Esophagus (tissue), 2 donors: ENCODE measurements around the gene HOXA5. TPM values are rescaled to one million over a fixed set of nuclear protein-coding genes. Genes with fewer than 3 reads are reported as not detected.
A peak's percentile ranks its signal among the peaks of the same experiment; 100 is the strongest.

Experiments used
- H3K27ac ChIP-seq, 2 donors: one replicate each; pipeline ENCODE4 v1.5.1; 2013; ENCODE audit warnings: low read depth in 2 of 2, mild to moderate bottlenecking in 2 of 2, inconsistent platforms in 1 of 2, low read length in 1 of 2, moderate library complexity in 1 of 2
- H3K27me3 ChIP-seq, 2 donors: one replicate each; pipeline ENCODE4 v1.6.1; 2013; ENCODE audit warnings: low read length in 2 of 2, control low read depth in 1 of 2, mild to moderate bottlenecking in 1 of 2; ENCODE audit not compliant: insufficient read depth in 2 of 2, control insufficient read depth in 1 of 2
- H3K36me3 ChIP-seq, 2 donors: one replicate each; pipeline ENCODE4 v1.6.1; 2013; ENCODE audit warnings: low read length in 1 of 2; ENCODE audit not compliant: control insufficient read depth in 2 of 2, insufficient read depth in 2 of 2
- H3K4me1 ChIP-seq, 2 donors: one replicate each; pipeline ENCODE4 v1.6.1; 2013; ENCODE audit warnings: low read length in 1 of 2; ENCODE audit not compliant: control insufficient read depth in 2 of 2, insufficient read depth in 2 of 2
- H3K4me3 ChIP-seq, 2 donors: one replicate each; pipeline ENCODE4 v1.5.1; 2013; ENCODE audit warnings: low read length in 2 of 2, mild to moderate bottlenecking in 2 of 2, low read depth in 1 of 2, moderate library complexity in 1 of 2
- H3K9me3 ChIP-seq, 2 donors: one replicate each; pipeline ENCODE4 v1.6.1; 2013; ENCODE audit warnings: mild to moderate bottlenecking in 2 of 2, low read depth in 1 of 2, low read length in 1 of 2, moderate library complexity in 1 of 2; ENCODE audit not compliant: control insufficient read depth in 2 of 2, insufficient read depth in 1 of 2
- WGBS, 2 donors: extraction: QIAGEN DNeasy Blood & Tissue Kit; methylation state at CpG; one replicate each; pipeline ENCODE4 v1.1.7; 2013; 5-methylcytosine and 5-hydroxymethylcytosine counted together
- polyA plus RNA-seq, 2 donors: library from polyadenylated mRNA; stranded (reverse); fragments of 200-250 nt; gene quantifications; one replicate each; pipeline ENCODE4 v1.2.3, GENCODE V29; 2013
- donor health status: healthy with polysubstance abuse.
- donor health status: Bipolar disorder and iron deficiency.

HOXA5 gene
- polyA plus RNA-seq, 2 donors: 1.7 to 3.5 TPM

- Histone ChIP-seq H3K27me3 (no peaks in the 10 kb centered on the region), H3K4me3 (peak overlapping the region; percentile 44), H3K4me1 (peaks cover 0 to 10% of the 10 kb centered on the region in 2 donors), H3K36me3 (no peaks in the 10 kb centered on the region), H3K27ac (peak overlapping the region; percentile 96 to 97), H3K9me3 (no peaks in the 10 kb centered on the region)
- WGBS, 2 donors: 25 to 31% methylated on average over 44 to 47 of the region's 47 CpGs
Observed at GRCh38 chr7:27107391-27108381, 35.8 kb downstream of the HOXA5 start.

- no peaks in the 10 kb centered on the region for H3K9me3 ChIP-seq
- peaks cover 0 to 10% of the 10 kb centered on the region in 2 donors for H3K4me1 ChIP-seq
- WGBS, 2 donors: 17 to 33% methylated on average over 14 of the region's 14 CpGs
- H3K36me3 ChIP-seq: no peaks in the 10 kb centered on the region
- H3K27ac ChIP-seq: peak overlapping the region; percentile 93 to 95
- H3K4me3 ChIP-seq: peak overlapping the region; percentile 44 to 48
- no peaks in the 10 kb centered on the region for H3K27me3 ChIP-seq
Observed at GRCh38 chr7:27106901-27107240, 36.6 kb downstream of the HOXA5 start.

GRCh38 chr7:27106181-27106900, 37.1 kb downstream of the HOXA5 start:
- Histone ChIP-seq H3K36me3 (no peaks in the 10 kb centered on the region), H3K4me3 (peak overlapping the region; percentile 44 to 48), H3K27ac (peak overlapping the region; percentile 93 to 95), H3K27me3 (no peaks in the 10 kb centered on the region), H3K9me3 (no peaks in the 10 kb centered on the region), H3K4me1 (peaks cover 0 to 10% of the 10 kb centered on the region in 2 donors)
- WGBS, 2 donors: 19 to 39% methylated on average over 44 of the region's 44 CpGs

GRCh38 chr7:27105301-27106031, 38.0 kb downstream of the HOXA5 start:
- peak overlapping the region; percentile 83 to 95 for H3K27ac ChIP-seq
- peaks cover 0 to 10% of the 10 kb centered on the region in 2 donors for H3K4me1 ChIP-seq
- peak overlapping the region in 1 of 2 donors; percentile 27 for H3K4me3 ChIP-seq
- H3K27me3 ChIP-seq: no peaks in the 10 kb centered on the region
- H3K9me3 ChIP-seq: no peaks in the 10 kb centered on the region
- no peaks in the 10 kb centered on the region for H3K36me3 ChIP-seq
- 42 to 48% methylated on average over 13 of the region's 13 CpGs for WGBS, 2 donors

- Histone ChIP-seq H3K27me3 (no peaks in the 10 kb centered on the region), H3K4me3 (no peak overlapping the region), H3K27ac (peak overlapping the region; percentile 92 to 93), H3K4me1 (peaks cover 0 to 5% of the 10 kb centered on the region in 2 donors), H3K9me3 (no peaks in the 10 kb centered on the region), H3K36me3 (no peaks in the 10 kb centered on the region)
- WGBS, 2 donors: 34 to 41% methylated on average over 13 of the region's 13 CpGs
Observed at GRCh38 chr7:27104341-27105058, 39.0 kb downstream of the HOXA5 start.

GRCh38 chr7:27103489-27104226, 39.8 kb downstream of the HOXA5 start:
- peak overlapping the region; percentile 92 to 93 for H3K27ac ChIP-seq
- no peaks in the 10 kb centered on the region for H3K36me3 ChIP-seq
- peak overlapping the region; percentile 34 to 75 for H3K4me3 ChIP-seq
- H3K27me3 ChIP-seq: no peaks in the 10 kb centered on the region
- H3K4me1 ChIP-seq: peaks cover 0 to 2% of the 10 kb centered on the region in 2 donors
- 14 to 19% methylated on average over 35 of the region's 35 CpGs for WGBS, 2 donors
- no peaks in the 10 kb centered on the region for H3K9me3 ChIP-seq

GRCh38 chr7:27102581-27103442, 40.7 kb downstream of the HOXA5 start, which contains the start of gene HOXA2:
TSS of gene HOXA2 (minus strand) at chr7:27102683. CDS start at chr7:27102500, 183 bp downstream.
- H3K4me1 ChIP-seq: peaks cover 0 to 2% of the 10 kb centered on the region in 2 donors
- no peaks in the 10 kb centered on the region for H3K27me3 ChIP-seq
- peak within 1 kb of the TSS; percentile 93 for H3K27ac ChIP-seq
- no peaks in the 10 kb centered on the region for H3K9me3 ChIP-seq
- peak within 1 kb of the TSS; percentile 65 to 75 for H3K4me3 ChIP-seq
- 4 to 6% methylated on average over 29 of the region's 29 CpGs for WGBS, 2 donors
- no peaks in the 10 kb centered on the region for H3K36me3 ChIP-seq
